SK-N-SH (cell line): ENCODE data around the gene MAT2A. TPM values are rescaled to one million over a fixed set of nuclear protein-coding genes. Genes with fewer than 3 reads are reported as not detected.

Experiments used
- CTCF ChIA-PET: fragments of 300-600, 350-600 bp; formaldehyde crosslinking; extraction: SDS; loops from one replicate; lab custom pipeline; 2021; lab: Yijun Ruan, JAX
- POLR2A ChIA-PET: fragments of 350-600 bp; sonication (Branson Sonifier 250); formaldehyde crosslinking; extraction: SDS; loops from one replicate; lab custom pipeline; 2020; ENCODE audit warnings: antibody characterized with exemption, inconsistent platforms; lab: Yijun Ruan, JAX
- DNase-seq: peaks from one replicate; pipeline ENCODE4 v3.0.0; 2012
- H2AFZ ChIP-seq: fragments of 200-600 bp; sonication (generic); 2 replicates; pipeline ENCODE4 v1.8.1; 2016; ENCODE audit warnings: antibody characterized with exemption, mild to moderate bottlenecking, low read depth
- H3F3A ChIP-seq: fragments of 200-600 bp; sonication (generic); replicated peaks from 2 replicates; pipeline ENCODE3; 2016; ENCODE audit warnings: antibody characterized with exemption, mild to moderate bottlenecking; ENCODE audit not compliant: insufficient read depth
- H3K27ac ChIP-seq, 2 experiments: fragments of 200-500 bp in 1 of 2; fragments of 200-600 bp in 1 of 2; sonication (Bioruptor generic) in 1 of 2; sonication (generic), shearing (Covaris generic) in 1 of 2; 2 replicates each; pipeline versions ENCODE4 v1.5.1 to v1.6.1; 2014 to 2016; ENCODE audit warnings: low read depth in 2 of 2, inconsistent platforms in 1 of 2, low read length in 1 of 2, mild to moderate bottlenecking in 1 of 2, mixed read lengths in 1 of 2
- H3K27me3 ChIP-seq: fragments of 200-600 bp; sonication (generic), shearing (Covaris generic); 2 replicates; pipeline ENCODE4 v1.6.1; 2016; ENCODE audit warnings: mixed run types; ENCODE audit not compliant: insufficient read depth
- H3K36me3 ChIP-seq, 2 experiments: fragments of 200-500 bp in 1 of 2; fragments of 200-600 bp in 1 of 2; sonication (Bioruptor generic) in 1 of 2; sonication (generic) in 1 of 2; replicated peaks in 1 of 2; 2 replicates each; pipeline versions ENCODE3 to v1.5.1; 2014 to 2016; ENCODE audit warnings: low read length in 1 of 2, mild to moderate bottlenecking in 1 of 2; ENCODE audit not compliant: insufficient read depth in 2 of 2, control insufficient read depth in 1 of 2
- H3K4me1 ChIP-seq, 2 experiments: fragments of 200-500 bp in 1 of 2; fragments of 200-600 bp in 1 of 2; sonication (Bioruptor generic) in 1 of 2; sonication (generic), shearing (Covaris generic) in 1 of 2; 2 replicates each; pipeline versions ENCODE4 v1.5.1 to v1.6.1; 2014 to 2016; ENCODE audit warnings: low read depth in 1 of 2, low read length in 1 of 2, mixed run types in 1 of 2; ENCODE audit not compliant: insufficient read depth in 2 of 2, control insufficient read depth in 1 of 2
- H3K4me2 ChIP-seq: fragments of 200-600 bp; sonication (generic), shearing (Covaris generic); 2 replicates; pipeline ENCODE4 v1.6.1; 2017; ENCODE audit warnings: mixed run types
- H3K4me3 ChIP-seq, 2 experiments: fragments of 200-500 bp in 1 of 2; fragments of 200-600 bp in 1 of 2; sonication (Bioruptor generic) in 1 of 2; sonication (generic), shearing (Covaris generic) in 1 of 2; 2 replicates each; pipeline versions ENCODE4 v1.5.1 to v1.8.1; 2014 to 2016; ENCODE audit warnings: low read depth in 2 of 2, inconsistent platforms in 1 of 2, low read length in 1 of 2, mild to moderate bottlenecking in 1 of 2, mixed read lengths in 1 of 2, moderate library complexity in 1 of 2
- H3K79me2 ChIP-seq: fragments of 200-600 bp; sonication (generic); 2 replicates; pipeline ENCODE4 v1.8.1; 2017; ENCODE audit warnings: mild to moderate bottlenecking; ENCODE audit not compliant: insufficient read depth
- H3K9ac ChIP-seq: fragments of 200-600 bp; sonication (generic); 2 replicates; pipeline ENCODE4 v1.6.1; 2017; ENCODE audit warnings: mixed run types
- H3K9me2 ChIP-seq: fragments of 200-600 bp; sonication (generic); 2 replicates; pipeline ENCODE4 v1.6.1; 2017; ENCODE audit warnings: mixed run types
- H3K9me3 ChIP-seq: fragments of 200-600 bp; sonication (generic); 2 replicates; pipeline ENCODE4 v1.6.1; 2017; ENCODE audit warnings: mixed run types, mild to moderate bottlenecking, moderate library complexity
- H4K20me1 ChIP-seq: fragments of 200-600 bp; sonication (generic); 2 replicates; pipeline ENCODE4 v1.6.1; 2017; ENCODE audit warnings: mild to moderate bottlenecking, mixed run types; ENCODE audit not compliant: insufficient read depth
- ELF1 ChIP-seq: IDR thresholded peaks from 2 replicates; pipeline ENCODE4 v1.4.0; 2012
- EP300 ChIP-seq, 2 experiments: IDR thresholded peaks; 2 replicates each; pipeline versions ENCODE4 v1.4.0 to v1.6.1; 2012; ENCODE audit warnings: borderline replicate concordance in 1 of 2, low read depth in 1 of 2, low read length in 1 of 2
- FOXJ3 ChIP-seq: sonication (generic); formaldehyde crosslinking; IDR thresholded peaks from 2 replicates; pipeline ENCODE4 v1.5.1; 2020; ENCODE audit warnings: mild to moderate bottlenecking, missing genetic modification reagents
- FOXM1 ChIP-seq: IDR thresholded peaks from 2 replicates; pipeline ENCODE4 v1.4.0; 2012; ENCODE audit warnings: low read depth, mild to moderate bottlenecking
- JUND ChIP-seq: IDR thresholded peaks from 2 replicates; pipeline ENCODE4 v1.4.0; 2012
- RAD21 ChIP-seq: IDR thresholded peaks from 2 replicates; pipeline ENCODE4 v1.6.1; 2012; ENCODE audit warnings: mild to moderate bottlenecking, low read length
- RCOR1 ChIP-seq: fragments of 150-350 bp; IDR thresholded peaks from 2 replicates; pipeline ENCODE4 v1.6.1; 2017; ENCODE audit warnings: antibody characterized with exemption, low read length
- RFX5 ChIP-seq: IDR thresholded peaks from 2 replicates; pipeline ENCODE4 v1.6.1; 2012; ENCODE audit warnings: mild to moderate bottlenecking, improper control_type of control experiment, low read length
- RXRA ChIP-seq: IDR thresholded peaks from 2 replicates; pipeline ENCODE4 v1.4.0; 2012; ENCODE audit warnings: low read depth, mild to moderate bottlenecking, borderline replicate concordance
- SMC3 ChIP-seq: IDR thresholded peaks from 2 replicates; pipeline ENCODE4 v1.6.1; 2012; ENCODE audit warnings: low read depth, low read length, improper control_type of control experiment
- TEAD4 ChIP-seq: IDR thresholded peaks from 2 replicates; pipeline ENCODE4 v1.4.0; 2012; ENCODE audit warnings: mild to moderate bottlenecking, borderline replicate concordance; ENCODE audit not compliant: insufficient read depth
- WGBS: methylation state at CpG from one replicate; pipeline ENCODE4 v1.1.6; 2017; ENCODE audit warnings: low lambda C conversion rate; 5-methylcytosine and 5-hydroxymethylcytosine counted together
- polyA plus RNA-seq, 3 experiments: library from polyadenylated mRNA; depleted of rRNA; stranded (reverse); fragments of >200 nt; gene quantifications; 2 replicates each; pipeline ENCODE4 v1.2.3, GENCODE V29; 2012
- TF ChIP-seq, protein P1 (sequence below): IDR thresholded peaks from 2 replicates; pipeline ENCODE4; 2012
- TF ChIP-seq, protein P2 (sequence below): fragments of 150-350 bp; IDR thresholded peaks from 2 replicates; pipeline ENCODE4 v1.6.1; 2016; ENCODE audit warnings: mild to moderate bottlenecking, low read depth, low read length
- TF ChIP-seq, protein P3 (sequence below): fragments of 200-600 bp; sonication (generic); IDR thresholded peaks from 2 replicates; pipeline ENCODE4 v1.6.1; 2017; ENCODE audit warnings: antibody characterized with exemption, mild to moderate bottlenecking, moderate library complexity
- TF ChIP-seq, protein P4 (sequence below): fragments of 150-350 bp; IDR thresholded peaks from 2 replicates; pipeline ENCODE4 v1.6.1; 2017; ENCODE audit warnings: antibody characterized with exemption, low read length, low read depth, borderline replicate concordance
- TF ChIP-seq, protein P5 (sequence below): IDR thresholded peaks from 2 replicates; pipeline ENCODE4 v1.4.0; 2012; ENCODE audit warnings: low read depth
- TF ChIP-seq, protein P6 (sequence below): IDR thresholded peaks from 2 replicates; pipeline ENCODE4 v1.4.0; 2012; ENCODE audit warnings: low read depth, borderline replicate concordance

MAT2A gene
- polyA plus RNA-seq, 1 of the 3 experiments (the other 2 are of a cell fraction), result 187 TPM

DNA sequence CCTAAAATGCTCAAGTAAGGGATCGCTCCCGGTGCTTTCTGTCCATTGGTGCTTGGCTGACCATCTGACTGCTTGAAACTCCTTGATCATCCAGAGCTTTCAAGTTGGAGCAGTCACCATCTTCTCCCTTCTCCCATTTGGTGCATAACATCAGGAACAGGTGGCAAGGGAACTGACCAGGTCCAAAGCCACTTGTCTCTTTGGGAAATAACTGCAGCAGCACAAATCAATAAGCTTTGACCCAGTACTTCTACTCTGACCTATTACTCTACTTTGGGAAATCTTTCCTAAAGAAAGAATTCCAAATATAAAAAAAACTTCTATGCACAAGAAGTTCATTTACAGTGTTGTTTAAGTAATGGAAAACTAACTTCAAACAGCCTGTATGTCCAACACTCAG, 10.6 kb upstream of the MAT2A start:
- no peak for DNase-seq
- POLR2A ChIA-PET, result no interaction called here
- no peaks in the 10 kb centered on the region for H3K79me2 ChIP-seq
- H4K20me1 ChIP-seq, result no peaks in the 10 kb centered on the region
- no peak overlapping the region for H2AFZ ChIP-seq
- no peaks in the 10 kb centered on the region for H3F3A ChIP-seq
- H3K4me1 ChIP-seq, result peaks cover 9 to 23% of the 10 kb centered on the region in 2 experiments; a peak in 3 of 4 replicates
- H3K9me3 ChIP-seq, result no peaks in the 10 kb centered on the region
- no peaks in the 10 kb centered on the region for H3K36me3 ChIP-seq
- no peak overlapping the region for H3K4me2 ChIP-seq
- CTCF ChIA-PET, result interaction anchor here (1.1 to 1.7 kb wide), 2 partner anchors 9 to 108 kb away, joined by 3 read pairs; no protein-coding TSS in a partner anchor
- no peak overlapping the region for H3K27ac ChIP-seq
- TF ChIP-seq TEAD4 (no peak), RXRA (no peak), FOXJ3 (CRISPR knock-in tag) (no peak), RAD21 (no peak), JUND (no peak), RFX5 (no peak), SMC3 (no peak), FOXM1 (no peak), EP300 (IDR thresholded peaks at IDR 0.05; ENCODE audit: borderline replicate concordance in 1 of 2, low read depth in 1 of 2, low read length in 1 of 2) (no peak), ELF1 (no peak), RCOR1 (no peak)
- TF ChIP-seq, protein P1, sequence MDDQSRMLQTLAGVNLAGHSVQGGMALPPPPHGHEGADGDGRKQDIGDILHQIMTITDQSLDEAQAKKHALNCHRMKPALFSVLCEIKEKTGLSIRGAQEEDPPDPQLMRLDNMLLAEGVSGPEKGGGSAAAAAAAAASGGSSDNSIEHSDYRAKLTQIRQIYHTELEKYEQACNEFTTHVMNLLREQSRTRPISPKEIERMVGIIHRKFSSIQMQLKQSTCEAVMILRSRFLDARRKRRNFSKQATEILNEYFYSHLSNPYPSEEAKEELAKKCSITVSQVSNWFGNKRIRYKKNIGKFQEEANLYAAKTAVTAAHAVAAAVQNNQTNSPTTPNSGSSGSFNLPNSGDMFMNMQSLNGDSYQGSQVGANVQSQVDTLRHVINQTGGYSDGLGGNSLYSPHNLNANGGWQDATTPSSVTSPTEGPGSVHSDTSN, result no peak
- TF ChIP-seq, protein P2, sequence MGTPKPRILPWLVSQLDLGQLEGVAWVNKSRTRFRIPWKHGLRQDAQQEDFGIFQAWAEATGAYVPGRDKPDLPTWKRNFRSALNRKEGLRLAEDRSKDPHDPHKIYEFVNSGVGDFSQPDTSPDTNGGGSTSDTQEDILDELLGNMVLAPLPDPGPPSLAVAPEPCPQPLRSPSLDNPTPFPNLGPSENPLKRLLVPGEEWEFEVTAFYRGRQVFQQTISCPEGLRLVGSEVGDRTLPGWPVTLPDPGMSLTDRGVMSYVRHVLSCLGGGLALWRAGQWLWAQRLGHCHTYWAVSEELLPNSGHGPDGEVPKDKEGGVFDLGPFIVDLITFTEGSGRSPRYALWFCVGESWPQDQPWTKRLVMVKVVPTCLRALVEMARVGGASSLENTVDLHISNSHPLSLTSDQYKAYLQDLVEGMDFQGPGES, result no peak
- TF ChIP-seq, protein P3, sequence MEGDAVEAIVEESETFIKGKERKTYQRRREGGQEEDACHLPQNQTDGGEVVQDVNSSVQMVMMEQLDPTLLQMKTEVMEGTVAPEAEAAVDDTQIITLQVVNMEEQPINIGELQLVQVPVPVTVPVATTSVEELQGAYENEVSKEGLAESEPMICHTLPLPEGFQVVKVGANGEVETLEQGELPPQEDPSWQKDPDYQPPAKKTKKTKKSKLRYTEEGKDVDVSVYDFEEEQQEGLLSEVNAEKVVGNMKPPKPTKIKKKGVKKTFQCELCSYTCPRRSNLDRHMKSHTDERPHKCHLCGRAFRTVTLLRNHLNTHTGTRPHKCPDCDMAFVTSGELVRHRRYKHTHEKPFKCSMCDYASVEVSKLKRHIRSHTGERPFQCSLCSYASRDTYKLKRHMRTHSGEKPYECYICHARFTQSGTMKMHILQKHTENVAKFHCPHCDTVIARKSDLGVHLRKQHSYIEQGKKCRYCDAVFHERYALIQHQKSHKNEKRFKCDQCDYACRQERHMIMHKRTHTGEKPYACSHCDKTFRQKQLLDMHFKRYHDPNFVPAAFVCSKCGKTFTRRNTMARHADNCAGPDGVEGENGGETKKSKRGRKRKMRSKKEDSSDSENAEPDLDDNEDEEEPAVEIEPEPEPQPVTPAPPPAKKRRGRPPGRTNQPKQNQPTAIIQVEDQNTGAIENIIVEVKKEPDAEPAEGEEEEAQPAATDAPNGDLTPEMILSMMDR, result no peak
- TF ChIP-seq, protein P4, sequence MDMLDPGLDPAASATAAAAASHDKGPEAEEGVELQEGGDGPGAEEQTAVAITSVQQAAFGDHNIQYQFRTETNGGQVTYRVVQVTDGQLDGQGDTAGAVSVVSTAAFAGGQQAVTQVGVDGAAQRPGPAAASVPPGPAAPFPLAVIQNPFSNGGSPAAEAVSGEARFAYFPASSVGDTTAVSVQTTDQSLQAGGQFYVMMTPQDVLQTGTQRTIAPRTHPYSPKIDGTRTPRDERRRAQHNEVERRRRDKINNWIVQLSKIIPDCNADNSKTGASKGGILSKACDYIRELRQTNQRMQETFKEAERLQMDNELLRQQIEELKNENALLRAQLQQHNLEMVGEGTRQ, result no peak
- TF ChIP-seq, protein P5, sequence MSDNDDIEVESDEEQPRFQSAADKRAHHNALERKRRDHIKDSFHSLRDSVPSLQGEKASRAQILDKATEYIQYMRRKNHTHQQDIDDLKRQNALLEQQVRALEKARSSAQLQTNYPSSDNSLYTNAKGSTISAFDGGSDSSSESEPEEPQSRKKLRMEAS, result no peak
- TF ChIP-seq, protein P6, sequence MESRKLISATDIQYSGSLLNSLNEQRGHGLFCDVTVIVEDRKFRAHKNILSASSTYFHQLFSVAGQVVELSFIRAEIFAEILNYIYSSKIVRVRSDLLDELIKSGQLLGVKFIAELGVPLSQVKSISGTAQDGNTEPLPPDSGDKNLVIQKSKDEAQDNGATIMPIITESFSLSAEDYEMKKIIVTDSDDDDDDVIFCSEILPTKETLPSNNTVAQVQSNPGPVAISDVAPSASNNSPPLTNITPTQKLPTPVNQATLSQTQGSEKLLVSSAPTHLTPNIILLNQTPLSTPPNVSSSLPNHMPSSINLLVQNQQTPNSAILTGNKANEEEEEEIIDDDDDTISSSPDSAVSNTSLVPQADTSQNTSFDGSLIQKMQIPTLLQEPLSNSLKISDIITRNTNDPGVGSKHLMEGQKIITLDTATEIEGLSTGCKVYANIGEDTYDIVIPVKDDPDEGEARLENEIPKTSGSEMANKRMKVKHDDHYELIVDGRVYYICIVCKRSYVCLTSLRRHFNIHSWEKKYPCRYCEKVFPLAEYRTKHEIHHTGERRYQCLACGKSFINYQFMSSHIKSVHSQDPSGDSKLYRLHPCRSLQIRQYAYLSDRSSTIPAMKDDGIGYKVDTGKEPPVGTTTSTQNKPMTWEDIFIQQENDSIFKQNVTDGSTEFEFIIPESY, result no peak
- WGBS, result 100% methylated on average over 2 of the region's 2 CpGs
- H3K27me3 ChIP-seq, result no peaks in the 10 kb centered on the region; the same call in 1 of the 2 replicates
- no peaks in the 10 kb centered on the region for H3K9me2 ChIP-seq
- no peak overlapping the region for H3K9ac ChIP-seq
- no peak overlapping the region for H3K4me3 ChIP-seq
